NCI-H1417 (cell line): ENCODE measurements around the gene KCNJ4.
A peak's percentile ranks its signal among the peaks of the same experiment; 100 is the strongest.

Experiments
- DNase-seq, 3 experiments: peaks; one replicate each; lab custom pipeline; 2025; lab: John Stamatoyannopoulos, UW

The KCNJ4 gene

DNA sequence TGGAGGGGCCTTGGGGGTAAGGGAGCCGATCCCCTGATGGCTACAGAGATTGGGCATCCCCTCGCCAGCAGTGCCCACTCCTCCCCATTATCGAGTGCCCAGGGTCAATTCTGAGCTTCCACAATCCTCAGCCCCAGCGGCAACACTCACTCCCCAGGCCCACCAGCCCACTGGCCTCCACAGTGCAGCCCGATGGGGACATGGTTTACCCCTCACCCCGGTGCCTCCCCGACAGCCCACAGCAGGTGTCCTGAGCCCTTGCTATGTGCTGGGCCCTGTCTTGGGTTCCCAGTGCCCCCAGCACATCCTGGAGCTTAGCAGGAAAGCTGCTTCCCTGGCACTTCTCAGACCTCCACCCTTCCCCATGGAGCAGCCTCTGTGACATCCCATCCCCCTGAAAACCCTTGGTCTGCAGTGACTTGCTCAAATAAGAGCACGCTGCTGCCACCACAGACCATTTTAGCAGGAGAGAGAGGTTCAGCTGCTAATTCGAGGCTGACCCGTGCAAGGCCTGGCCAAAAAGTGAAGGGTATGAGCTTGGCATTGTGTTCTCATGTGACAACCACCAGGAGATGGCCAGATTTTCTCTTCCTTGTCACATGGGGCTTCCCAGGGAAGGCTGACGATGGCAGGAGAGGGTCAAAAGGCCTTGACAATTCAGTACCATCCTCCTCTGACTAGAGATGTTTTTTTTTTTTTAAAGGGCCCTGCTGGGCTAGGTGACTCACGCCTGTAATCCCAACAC is 23.6 kb downstream of the KCNJ4 start:
- DNase-seq, result no peak

DNA sequence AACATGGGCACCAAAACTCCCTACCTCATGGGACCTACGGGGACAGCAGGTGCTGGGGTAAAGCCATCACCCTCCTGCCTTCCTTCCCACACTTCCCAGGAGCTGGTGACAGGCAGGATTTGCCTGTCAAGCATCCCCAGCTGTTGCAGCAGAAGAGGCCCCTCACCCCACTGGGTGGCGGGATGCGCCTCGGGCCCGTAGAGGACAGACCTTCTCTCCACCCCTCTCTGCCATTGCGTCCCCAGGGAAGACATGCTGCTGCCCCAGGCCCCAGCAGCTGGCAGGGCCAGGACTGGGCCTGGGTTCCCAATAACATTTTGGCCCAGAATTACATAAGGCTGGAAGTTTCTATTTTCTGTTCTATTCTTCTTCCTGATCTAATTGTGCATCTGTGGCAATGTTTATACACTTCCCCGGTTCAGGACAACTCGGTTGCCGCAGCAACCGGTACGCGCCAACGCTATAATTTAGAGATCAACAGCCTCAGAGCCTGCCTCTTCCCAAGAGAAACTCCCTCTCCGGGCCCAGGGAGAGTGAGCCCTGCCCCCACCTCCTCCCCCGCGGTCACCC is 25.4 kb downstream of the KCNJ4 start:
- peak in 2 of 3 experiments; percentile 63 to 80 for DNase-seq

DNA sequence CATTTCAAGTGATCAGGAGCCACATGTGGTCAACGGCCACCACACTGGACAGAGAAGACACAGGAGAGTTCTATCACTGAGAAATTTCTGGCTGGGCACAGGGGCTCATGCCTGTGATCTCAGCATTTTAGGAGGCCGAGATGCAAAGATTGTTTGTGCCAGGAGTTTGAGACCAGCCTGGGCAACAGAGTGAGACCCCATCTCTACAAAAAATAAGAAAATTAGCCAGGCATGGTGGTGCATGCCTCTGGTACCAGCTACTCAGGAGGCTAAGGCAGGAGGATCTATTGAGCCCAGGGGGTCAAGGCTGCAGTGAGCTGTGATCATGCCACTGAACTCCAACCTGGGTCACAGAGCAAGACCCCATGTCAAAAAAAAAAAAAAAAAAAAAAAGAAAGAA is 26.3 kb downstream of the KCNJ4 start:
- DNase-seq, result no peak

GRCh38 chr22:38427940-38428339 is 27.1 kb downstream of the KCNJ4 start:
- DNase-seq, result no peak

DNA sequence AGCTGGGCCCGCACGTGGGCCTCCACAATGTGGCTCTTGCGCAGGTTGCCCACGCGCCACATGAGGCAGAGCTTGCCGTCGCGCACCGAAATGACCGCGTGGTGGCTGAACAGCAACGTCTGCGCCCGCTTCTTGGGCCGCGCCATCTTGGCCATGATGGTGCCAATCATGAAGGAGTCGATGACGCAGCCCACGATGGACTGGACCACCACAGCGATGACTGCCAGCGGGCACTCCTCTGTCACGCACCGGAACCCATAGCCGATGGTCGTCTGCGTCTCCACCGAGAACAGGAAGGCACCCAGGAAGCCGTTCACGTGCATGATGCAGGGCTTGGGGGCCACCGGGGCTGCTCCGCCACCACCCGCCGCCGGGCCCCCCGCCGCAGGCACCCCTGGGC is 27.5 kb downstream of the KCNJ4 start:
- DNase-seq, result no peak

GRCh38 chr22:38426628-38427027 is 28.4 kb downstream of the KCNJ4 start:
- DNase-seq, result no peak

DNA sequence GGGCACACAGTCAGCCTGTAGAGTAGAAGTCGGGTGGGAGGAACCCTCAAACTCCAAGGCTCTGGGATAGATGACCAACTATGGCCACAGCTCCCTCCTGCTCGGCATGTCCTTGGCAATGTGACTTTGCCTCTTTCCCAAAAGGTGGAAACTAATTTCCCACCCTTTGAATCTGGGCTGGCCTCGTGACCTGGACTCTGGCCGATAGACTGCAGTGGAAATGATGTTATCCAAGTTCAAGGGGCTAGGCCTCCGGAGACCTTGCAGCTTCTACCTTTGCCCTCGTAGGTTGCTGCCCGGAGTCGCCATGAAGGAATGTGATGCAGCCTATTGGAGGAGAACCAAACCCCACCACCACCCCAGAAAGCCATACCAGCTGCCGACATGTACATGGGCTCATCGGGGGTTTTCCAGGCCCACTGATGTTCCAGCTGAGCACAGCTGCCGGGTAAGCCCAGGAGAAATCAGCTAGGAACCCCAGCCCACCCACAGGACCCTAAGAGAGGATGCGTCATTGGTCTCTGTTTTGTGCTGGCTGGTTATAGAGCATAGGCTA is 30.4 kb downstream of the KCNJ4 start:
- DNase-seq, result no peak

DNA sequence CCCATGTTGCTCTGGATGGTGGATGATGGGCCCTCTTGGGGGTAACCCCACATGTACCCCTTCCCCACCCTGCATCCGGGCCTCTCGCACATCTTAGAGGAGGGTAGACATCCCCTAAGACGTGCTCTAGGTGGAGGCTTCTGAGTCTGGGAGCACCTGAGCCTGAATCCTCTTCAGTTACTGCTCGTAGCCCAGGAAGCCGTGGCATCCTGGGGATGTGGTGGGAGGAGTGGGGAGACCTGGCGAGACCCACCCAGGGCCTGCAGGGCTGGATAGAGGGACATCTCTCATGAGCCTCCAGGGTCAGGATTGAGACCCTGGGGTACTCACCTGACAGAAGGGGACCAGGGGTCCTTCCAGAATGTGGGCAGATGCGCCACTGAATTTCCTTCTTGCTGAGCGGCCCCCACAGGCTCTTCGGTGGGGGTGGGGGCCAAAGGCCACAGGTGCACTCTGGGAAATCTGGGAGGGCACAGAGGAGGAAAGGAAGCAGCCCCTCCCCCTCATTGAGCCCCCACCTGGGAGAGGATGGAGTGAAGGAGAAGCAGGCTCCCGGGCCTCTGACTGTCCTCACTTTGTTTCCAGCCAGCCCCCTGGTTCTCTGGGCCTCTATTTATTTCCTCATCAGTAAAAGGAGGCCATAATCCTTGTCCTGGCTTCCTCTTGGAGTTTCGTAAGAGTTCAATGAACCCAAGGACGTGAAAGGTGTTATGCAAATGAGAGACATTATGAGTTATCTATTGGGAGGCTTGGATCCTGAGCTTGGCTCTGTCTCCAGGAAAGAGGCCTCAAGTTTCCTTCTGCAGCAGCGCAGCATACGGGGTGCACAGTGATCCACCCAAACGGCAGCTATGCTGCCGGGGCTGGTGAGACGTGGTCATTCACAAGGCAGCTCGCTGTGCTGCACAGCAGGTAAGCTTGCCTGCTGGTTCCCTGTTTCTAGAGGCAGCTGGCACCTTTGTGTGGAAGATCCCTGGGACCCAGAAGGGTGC is 31.2 kb downstream of the KCNJ4 start:
- DNase-seq, result peak in 2 of 3 experiments; percentile 30 to 43

DNA sequence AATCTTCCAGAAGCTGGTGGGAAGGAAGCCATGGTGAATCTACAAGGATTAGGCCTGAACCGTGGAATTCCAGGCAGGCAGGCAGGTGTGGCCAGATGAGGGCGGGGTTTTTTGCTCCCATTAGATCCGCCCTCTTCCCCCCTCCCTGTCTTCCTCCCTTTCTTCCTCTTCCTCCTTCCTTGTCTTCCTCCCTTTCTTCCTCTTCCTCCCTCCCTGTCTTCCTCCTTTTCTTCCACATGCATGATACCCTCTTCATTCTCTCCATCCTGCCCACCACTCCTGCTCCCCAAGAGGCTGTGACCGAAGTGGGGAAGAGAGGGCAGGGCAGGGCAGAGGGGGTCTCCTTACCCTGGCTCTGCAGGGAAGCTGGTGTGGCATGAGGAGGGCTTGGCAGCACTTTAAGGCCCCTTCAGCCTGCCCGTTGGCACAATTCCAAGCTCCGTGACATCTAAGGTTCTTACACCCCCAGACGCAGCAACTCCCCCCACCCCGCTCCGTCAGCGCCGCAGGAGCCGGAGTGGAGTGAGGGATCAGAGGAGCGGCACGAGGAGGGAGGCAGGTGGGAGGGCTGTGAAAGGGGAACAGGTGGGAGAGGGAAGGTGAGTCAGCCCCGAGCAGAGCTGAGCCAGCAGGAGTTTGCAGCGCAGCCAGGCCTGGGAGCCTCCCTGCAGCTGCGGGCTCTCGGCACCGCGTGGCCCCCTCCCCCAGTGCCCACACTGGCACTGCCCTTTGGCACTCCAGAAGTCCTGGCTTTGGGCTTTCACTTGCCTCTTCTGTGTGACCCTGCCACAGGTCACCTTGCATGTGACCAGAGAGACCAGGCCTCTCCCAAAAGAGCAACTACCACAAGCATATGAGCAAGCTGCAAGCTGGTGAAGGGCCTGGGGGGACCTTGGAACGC is 32.1 kb downstream of the KCNJ4 start:
- peak; percentile 41 to 86 (median 72) for DNase-seq

DNA sequence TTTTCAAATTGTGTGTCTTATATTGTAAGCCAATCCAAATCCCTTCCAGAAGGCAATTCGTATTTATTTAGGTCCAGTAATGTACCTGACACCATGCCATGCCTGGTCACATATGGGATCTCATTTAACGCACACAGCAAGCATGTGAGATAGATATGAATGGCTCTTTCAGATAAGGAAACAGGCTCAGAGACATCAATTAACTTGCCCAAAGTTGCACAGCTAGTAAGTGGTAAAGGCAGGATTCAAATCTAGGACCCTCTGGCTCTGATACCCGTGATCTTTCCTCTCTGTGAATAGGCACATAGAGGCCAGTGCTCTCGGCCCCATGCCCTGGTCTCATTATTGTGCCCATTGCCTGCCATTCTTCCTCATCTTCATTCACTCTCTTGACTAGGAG is 34.3 kb downstream of the KCNJ4 start:
- no peak for DNase-seq

GRCh38 chr22:38419858-38420160 is 35.2 kb downstream of the KCNJ4 start:
- DNase-seq, result no peak

DNA sequence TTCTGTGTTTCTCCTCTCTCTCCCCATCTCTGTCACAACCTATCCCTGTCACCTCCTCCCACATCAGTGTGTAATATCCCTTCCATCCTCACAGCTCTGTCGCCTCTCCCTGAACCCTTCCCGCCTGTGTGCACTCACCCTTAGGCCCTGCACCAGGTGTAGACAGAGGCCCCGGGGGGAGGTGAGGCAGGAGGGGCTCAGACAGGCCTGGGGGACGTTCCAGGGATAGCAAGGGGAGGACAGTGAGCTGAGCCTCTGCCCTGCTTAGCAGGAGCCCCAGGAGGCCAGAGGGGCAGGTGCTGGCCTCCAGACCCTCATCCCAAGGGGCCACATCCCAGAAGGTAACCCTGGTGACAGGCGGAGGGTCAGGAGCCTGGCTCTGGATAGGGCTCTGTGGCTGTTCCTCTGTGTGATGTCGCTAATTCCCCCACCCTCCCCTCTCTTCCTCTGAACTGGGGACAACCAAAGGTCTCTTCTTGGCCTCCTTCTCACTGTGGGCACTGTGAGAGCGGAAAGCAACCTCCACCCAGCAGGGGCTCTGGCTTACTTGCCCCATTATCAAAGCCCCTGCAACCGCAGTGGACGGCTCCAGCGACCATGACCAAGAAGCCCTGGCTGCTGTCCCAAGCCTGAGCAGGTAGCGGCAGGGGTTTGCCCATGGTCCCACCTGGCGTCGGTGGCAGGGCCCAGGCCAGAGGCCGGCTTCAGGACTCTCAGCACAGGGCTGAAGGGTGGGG is 35.7 kb downstream of the KCNJ4 start:
- DNase-seq, result peak in 1 of 3 experiments; percentile 6

GRCh38 chr22:38418589-38418988 is 36.4 kb downstream of the KCNJ4 start:
- DNase-seq, result no peak

DNA sequence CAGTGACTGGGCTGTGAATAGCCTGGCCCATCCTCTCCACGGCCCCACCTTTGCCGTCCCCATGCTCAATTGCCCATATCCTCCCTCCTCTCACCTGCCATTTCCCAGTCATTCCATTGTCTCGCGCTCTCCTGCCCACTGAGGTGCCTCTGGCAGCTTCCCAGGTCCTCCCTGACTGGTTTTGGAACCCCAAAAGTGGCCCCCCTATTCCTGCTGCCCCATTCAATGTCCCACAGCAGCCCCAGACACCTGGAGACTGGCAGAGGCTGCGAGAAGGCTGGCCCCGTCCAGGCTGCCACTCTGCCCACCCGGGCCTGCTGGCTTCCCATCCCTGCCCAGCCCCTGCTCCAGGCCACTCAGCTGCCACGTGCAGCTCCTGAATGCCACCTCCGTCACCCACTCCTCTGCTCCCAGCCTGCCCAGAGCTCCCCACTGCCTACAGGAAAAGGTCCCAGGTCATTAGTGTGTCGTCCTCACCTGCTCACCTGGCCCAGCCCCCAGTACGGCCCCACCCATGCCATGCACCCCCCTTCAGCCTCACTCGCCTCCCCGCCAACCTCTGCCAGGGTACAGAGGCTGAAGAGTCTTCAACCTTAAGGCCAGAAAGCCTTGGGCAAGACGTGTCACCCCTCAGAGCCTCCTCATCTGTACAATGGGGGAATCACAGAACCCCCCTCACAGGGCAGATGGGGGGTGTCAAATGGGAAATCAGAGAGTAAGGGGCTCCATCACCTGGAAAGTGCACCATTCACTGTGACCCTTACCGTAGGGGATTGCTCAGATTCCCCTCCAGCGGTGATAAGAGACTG is 37.5 kb downstream of the KCNJ4 start:
- peak in 1 of 3 experiments; percentile 6 for DNase-seq

GRCh38 chr22:38416621-38417251 is 38.3 kb downstream of the KCNJ4 start:
- no peak for DNase-seq

DNA sequence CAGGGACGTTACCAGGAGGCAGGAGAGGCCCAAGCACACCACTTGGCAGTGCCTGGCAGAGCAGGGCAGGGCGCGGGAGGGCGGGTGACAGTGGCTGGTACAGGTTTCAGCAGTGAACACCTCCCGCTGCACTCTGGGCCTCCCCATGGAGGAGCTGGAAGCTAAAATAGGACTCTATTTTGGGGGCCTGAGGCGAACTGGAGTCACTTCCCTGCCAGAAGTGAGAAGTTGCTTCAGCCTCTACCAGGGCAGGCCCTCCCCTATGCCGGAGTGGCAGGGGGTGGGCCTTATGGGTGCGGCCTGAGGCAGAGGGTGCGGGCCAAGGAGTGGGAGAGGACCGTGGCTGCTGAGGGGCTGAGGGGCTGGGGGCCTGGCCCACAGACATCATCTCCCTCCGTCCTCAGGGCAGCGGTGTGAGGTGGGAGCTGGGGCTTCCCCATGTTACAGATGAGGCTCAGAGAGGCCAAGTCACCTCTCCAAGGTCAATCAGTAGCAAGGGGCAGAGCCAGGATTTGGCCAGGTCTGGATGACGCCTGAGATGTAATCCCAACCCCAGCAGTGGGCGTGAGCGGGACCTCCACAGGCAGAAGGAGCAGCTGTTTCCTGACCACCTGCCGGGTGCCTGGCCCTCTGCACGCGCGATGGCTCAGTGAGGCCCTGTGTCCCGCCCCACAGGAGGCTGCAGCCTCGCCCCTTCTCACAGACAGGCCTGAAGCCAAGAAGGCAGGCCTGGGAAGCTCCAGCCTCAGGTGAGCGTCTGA is 39.3 kb downstream of the KCNJ4 start:
- peak; percentile 16 to 54 (median 41) for DNase-seq

DNA sequence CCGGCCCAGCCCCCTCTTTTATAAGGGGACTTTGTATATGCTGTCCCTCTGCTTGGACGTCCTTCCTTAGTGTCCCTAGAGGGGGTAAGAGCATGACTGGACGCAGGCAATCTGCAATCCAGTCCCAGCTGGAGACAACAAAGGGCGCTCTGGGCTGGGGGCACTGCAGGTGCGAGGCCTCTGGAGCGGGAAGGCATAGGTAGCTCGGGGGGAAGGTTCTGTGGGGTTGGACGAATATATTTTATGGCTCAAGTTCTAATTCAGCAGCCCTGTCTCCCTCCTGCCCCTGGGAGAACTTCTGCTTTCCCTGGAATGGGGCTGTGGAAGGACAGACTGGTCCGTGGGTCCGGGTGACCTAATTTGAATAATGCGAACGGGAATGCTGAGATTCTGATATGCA is 40.0 kb downstream of the KCNJ4 start:
- DNase-seq, result no peak

DNA sequence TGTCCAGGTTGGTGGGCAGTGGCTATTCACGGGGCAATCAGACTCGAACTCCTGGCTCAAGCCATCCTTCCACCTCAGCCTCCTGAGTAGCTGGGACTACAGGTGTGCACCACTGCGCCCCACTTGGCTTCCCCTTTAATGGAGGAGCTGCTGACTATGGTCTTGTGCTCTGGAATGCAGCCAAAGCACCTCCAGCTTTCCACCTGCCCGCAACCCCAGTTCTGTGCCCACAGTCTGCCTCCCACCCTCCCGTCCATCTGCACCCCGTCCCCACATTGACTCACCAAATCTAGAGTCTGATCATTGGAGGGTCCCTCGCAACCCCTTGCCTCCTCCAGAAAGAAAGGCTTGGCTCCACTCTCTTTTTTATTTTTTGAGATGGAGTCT is 41.0 kb downstream of the KCNJ4 start:
- no peak for DNase-seq
